Ishikawa (cell line): ENCODE data around the gene SLC16A2.

ENCODE experiments used
- EP300 ChIP-seq: IDR thresholded peaks from 2 replicates; pipeline ENCODE4 v1.6.1; 2012; ENCODE audit warnings: borderline replicate concordance
- FOXM1 ChIP-seq: IDR thresholded peaks from 2 replicates; pipeline ENCODE4 v1.6.1; 2012; ENCODE audit warnings: low read depth, borderline replicate concordance
- NFIC ChIP-seq: IDR thresholded peaks from 2 replicates; pipeline ENCODE4 v1.6.1; 2012
- TAF1 ChIP-seq: IDR thresholded peaks from 2 replicates; pipeline ENCODE4 v1.6.1; 2012; ENCODE audit warnings: low read depth, mild to moderate bottlenecking
- TCF12 ChIP-seq: IDR thresholded peaks from 2 replicates; pipeline ENCODE4 v1.6.1; 2012; ENCODE audit warnings: low read depth
- TF ChIP-seq, protein P1 (sequence below): IDR thresholded peaks from 2 replicates; pipeline ENCODE4 v1.6.1; 2012; ENCODE audit warnings: low read depth, mild to moderate bottlenecking
- TF ChIP-seq, protein P2 (sequence below): IDR thresholded peaks from 2 replicates; pipeline ENCODE4 v1.6.1; 2012

DNA sequence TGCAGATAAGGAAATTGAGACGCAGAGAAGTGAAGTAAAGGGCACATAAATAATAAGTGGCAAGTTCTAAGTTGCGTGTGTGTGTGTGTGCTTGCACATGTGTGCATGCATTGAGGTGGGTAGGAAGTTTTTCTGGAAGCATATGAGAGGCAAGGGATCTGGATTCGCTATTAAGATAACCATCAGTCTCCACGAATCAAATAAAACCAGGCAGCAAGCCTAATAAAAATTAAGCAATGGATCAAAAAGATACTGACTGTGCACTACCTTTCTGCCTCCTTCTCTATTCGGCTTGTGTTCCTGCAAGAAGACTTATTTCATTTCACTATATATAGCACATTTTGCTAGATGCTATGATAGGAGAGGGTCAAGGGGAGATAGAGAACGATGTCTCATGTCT is 23.8 kb downstream of the SLC16A2 start:
- no peak for TF ChIP-seq TCF12
- TF ChIP-seq, protein P1, sequence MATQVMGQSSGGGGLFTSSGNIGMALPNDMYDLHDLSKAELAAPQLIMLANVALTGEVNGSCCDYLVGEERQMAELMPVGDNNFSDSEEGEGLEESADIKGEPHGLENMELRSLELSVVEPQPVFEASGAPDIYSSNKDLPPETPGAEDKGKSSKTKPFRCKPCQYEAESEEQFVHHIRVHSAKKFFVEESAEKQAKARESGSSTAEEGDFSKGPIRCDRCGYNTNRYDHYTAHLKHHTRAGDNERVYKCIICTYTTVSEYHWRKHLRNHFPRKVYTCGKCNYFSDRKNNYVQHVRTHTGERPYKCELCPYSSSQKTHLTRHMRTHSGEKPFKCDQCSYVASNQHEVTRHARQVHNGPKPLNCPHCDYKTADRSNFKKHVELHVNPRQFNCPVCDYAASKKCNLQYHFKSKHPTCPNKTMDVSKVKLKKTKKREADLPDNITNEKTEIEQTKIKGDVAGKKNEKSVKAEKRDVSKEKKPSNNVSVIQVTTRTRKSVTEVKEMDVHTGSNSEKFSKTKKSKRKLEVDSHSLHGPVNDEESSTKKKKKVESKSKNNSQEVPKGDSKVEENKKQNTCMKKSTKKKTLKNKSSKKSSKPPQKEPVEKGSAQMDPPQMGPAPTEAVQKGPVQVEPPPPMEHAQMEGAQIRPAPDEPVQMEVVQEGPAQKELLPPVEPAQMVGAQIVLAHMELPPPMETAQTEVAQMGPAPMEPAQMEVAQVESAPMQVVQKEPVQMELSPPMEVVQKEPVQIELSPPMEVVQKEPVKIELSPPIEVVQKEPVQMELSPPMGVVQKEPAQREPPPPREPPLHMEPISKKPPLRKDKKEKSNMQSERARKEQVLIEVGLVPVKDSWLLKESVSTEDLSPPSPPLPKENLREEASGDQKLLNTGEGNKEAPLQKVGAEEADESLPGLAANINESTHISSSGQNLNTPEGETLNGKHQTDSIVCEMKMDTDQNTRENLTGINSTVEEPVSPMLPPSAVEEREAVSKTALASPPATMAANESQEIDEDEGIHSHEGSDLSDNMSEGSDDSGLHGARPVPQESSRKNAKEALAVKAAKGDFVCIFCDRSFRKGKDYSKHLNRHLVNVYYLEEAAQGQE: no peak
- TF ChIP-seq EP300: no peak
- TF ChIP-seq TAF1: no peak
- TF ChIP-seq FOXM1: no peak
- TF ChIP-seq, protein P2, sequence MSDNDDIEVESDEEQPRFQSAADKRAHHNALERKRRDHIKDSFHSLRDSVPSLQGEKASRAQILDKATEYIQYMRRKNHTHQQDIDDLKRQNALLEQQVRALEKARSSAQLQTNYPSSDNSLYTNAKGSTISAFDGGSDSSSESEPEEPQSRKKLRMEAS: no peak
- TF ChIP-seq NFIC: no peak
